GM19099 (cell line): ENCODE measurements around the gene TRIM23.
A peak's percentile ranks its signal among the peaks of the same experiment; 100 is the strongest.

Experiments used
- POLR2A ChIP-seq: IDR thresholded peaks from 3 replicates; pipeline ENCODE4 v1.6.1; 2011; ENCODE audit warnings: low read depth; ENCODE audit not compliant: insufficient read length; ENCODE audit errors: extremely low read depth

The TRIM23 gene

DNA sequence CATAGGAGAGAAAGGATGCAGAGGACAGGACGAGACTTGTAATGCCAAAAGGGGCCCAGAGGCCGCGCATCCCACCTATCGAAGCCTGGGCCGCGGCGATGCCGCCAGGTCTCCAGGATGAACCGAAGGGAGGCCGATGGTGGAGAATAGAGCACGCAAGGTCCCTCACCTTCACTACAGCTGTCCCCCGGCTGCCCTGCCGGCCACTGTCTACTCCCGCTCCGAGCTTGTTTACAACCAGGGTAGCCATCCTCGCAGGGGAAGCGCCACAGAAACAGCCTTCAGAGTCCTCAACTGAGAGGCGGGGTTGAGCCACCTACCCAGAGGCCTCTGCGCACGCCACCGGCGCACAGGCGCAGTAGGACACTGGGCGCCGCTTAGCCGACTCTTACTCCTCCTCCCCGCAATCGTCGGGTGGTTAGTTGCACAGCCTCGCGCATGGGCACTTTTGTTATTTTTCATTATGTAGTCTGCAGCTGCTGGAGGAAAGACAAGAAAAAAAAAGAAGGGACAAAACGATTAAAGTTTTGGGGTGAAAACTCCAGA is at the start of gene TRIM23:
Gene TRIM23 (minus strand): TSS at position 309 of the 546 bp plus-strand sequence. CDS start 59 bp downstream, at position 250.
- TF ChIP-seq POLR2A, result no peak

DNA sequence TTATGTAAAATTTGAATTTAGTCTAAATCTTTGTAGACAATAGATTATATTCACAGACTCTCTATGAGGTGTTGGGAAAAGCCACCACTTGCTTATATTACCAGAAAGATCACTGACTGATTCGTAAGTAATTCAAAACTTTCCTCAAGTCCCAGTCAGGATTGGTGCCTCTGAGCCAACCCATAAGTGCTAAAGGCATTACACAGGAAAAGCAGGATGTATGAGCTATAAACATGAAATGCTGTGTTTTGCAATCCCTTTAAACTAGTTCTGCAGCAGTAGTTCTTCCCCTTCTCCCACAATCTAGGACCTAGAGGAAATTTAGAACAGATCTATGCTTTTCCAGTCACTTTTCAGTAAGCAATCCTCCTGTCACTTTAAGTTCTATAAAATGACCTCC is 48.7 kb upstream of the TRIM23 start:
- TF ChIP-seq POLR2A, result no peak

DNA sequence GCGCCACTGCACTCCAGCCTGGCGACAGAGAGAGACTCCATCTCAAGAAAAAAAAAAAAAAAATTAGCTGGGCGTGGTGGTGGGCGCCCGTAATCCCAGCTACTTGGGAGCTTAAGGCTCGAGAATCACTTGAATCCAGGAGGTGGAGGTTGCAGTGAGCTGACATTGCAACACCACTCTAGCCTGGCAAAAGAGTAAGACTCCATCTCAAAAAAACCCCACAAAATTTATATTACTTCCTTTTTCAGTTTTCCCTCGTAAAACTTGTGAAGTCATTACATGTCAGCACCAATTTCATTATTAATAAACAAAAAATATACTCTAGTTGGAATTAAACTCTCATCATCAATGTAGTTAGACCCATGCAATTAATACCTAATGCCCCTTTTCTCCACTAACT is 44.6 kb upstream of the TRIM23 start:
- no peak for TF ChIP-seq POLR2A

DNA sequence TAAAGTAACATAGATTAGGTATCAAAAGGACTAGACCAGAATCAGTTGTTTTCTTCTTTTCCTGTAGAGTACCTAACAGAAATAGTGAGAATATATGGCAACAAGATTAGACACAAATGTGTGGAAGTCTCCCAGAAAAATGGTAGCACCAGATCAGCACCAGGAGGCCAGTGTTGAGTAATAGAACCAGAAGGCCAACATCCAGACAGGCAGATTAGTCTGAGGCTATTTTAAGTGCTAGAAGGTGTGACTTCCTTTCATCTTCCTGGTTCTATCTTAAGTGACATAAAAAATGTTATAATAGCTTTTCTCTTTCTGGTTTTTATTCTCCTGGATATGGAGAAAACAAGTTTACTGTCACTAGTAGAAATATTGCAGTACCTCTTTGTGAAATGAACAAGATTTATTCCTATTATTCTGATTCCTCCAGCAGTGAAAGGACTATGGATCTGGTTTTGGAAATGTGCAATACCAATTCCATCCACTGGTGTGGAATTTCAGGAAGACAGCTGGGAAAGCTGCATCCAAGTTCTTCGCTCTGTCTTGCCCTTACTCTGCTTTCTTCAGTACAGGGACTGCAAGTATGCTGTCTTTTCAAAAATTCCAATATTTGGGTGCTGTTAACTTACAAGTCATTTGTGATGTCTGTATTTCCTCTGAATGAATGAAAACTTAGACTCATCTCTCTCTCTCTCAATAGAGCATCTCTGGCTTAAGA is 39.8 kb upstream of the TRIM23 start:
- no peak for TF ChIP-seq POLR2A

DNA sequence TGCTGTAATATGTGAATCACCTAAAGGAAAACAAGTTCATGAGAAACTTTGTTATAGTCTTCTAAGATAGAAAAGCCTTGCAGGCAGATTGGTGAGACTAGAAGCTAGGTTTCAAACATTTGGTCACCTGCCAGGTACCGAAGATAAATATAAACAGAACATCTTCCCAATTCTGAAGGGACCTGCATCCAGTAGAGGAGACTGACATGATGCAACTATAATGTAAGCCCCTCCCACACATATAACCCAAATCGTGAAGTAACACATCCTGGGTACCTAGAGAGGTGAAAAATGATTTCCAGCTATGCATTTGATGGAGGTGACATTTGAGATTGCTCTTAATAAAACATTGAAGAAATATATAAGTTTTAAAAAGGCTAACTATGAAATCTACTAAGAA is 30.6 kb upstream of the TRIM23 start:
- TF ChIP-seq POLR2A, result no peak

DNA sequence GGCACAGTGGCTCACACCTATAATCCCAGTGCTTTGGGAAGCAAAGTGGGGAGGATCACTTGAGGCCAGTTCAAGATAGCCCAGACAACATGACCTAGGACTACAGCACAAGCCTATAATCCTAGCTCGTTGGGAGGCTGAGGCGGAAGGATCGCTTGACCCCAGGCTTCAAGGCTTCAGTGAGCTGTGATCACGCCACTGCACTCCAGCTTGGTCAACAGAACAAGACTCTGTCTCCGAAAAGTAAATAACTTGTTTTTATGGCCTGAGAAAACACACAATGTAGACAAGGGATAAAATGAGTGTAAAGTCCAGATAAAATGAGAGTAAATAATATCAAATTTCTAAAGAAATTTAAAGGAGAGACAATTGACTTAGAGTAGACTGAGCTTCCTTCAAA is 27.0 kb upstream of the TRIM23 start:
- TF ChIP-seq POLR2A, result no peak

DNA sequence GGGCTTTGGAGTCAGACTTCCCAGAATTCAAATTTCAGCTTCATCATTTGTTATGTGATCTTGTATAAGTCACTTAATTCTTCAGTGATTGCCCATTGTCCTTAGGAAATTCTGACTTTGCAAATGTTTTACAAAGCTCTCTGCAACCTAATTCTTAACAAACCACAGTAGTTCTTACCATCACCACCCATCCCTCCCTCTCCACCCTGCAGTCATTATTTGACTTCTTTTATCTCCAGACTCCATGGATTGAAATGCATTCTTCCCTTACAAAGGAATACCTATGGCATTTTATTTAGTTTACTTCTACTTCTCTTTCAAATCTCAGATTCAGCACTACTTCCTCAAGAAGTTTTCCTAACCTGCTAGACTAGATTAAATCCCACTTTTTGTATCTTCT is 23.8 kb upstream of the TRIM23 start:
- TF ChIP-seq POLR2A, result no peak

DNA sequence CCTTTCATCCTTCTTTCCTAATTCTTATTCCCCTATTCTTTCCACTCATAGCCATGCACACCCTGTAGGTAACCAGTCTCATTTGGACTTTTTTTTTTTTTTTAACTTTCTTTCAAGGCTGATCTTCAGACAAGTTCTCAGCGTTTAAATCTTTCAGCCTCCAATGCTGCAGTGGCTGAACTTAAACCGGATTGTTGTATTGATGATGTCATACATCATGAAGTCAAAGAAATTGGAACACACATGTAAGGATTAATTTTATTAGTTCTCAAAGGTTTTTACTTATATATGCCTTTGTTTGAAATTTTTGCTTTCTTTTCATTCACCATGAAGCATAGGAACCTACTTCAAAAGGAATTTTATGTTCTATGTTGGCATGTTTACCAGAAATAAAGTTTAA is 22.8 kb upstream of the TRIM23 start:
- no peak for TF ChIP-seq POLR2A

DNA sequence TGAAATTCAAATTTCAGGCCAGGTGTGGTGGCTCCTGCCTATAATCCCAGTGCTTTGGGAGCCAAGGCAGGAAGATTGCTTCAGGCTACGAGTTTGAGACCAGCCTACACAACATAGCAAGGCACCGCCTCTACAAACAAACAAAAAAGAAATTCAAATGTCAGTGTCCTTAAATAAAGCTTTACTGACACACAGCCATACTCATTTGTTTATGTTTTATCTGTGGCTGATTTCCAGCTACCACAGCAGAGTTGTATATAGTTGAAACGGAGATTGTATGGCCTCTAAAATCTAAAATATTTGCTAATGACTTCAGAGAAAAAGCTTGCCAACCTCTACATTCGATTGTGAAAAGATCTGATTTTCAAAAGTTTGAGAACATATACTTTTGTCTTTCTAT is 16.1 kb upstream of the TRIM23 start:
- TF ChIP-seq POLR2A, result no peak

DNA sequence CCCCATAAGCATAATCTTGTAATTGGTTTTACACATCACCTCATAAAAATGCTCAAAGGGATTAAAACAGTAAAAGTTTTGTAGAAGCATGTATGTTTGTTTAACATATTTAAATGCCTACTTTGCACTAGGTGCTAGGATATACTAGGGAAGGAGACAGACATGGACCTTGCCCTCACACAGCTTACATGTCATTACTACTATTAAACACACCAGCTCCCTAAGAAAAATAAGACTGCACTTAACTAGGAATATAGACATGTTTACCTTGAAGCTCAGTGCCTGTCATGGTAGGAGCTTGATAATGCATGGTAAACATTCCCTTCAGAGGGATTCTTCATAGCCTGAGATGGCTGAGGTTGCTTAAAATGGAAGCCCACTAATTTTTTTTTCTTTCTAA is 6.8 kb upstream of the TRIM23 start:
- TF ChIP-seq POLR2A, result no peak

DNA sequence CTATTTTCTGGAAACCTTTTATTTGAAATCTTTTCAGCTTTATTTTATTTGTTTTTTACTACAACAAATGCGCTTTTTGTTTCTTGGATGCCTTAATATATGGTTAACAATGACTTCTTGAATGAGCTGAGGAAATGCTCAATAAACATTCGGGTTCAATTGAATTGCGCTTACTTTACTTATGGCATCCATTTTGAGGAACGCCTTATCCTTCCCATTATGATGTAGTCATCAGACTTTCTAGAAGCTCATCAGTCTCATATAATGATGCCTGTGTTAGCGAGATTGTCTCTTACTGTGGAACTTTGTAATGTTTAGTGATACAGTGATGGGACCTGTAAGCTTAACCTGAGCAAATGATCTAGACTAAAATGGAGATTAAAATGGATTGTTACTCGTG is 1.6 kb upstream of the TRIM23 start:
- no peak for TF ChIP-seq POLR2A

DNA sequence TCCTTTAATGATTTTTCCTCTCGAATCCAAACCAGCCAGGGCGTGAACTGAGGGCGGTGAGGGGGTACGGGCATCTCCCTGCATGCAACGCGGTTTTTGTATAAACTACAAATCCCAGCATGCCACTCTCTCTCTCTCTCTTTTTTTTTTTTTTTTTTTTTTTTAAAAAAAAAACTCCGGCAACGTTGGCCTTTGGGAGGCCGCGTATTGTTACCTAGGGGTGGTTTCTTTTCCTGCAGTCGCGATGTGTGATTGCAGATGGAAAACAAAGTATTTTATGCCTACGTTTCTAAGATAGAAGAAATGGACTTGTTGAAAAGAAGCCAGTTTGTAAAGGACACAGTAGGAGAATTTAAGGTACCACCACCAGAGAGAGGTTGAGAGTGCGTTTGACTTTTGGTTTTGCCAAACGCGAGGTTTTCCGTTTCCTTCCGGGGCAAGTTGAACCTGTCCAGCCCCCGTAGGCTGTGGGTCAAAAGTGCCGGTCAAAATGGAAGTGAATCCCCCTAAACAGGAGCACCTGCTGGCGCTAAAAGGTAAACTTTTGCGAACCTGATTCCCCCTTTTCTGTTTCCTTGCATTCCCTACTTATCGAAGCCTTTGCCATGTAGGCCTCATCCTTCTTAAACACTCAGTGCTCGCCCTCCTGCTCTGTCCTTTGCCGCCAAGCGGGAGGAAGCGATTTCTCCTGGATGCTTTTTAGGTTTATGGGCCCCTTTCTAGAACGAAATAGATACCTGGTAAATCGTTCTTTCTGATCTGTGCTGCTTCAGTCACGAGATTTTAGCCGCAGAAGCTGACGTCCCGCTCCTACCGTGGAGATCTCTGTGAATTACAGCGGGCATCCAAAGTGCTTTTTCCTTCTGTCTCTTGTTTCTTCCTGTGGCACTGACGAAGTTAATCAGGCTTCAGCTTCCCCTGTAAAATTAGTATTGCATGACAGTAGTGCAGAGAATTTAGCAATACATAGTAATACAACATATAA is 730 bp upstream of the TRIM23 start, which contains the start of the genes SHLD3 and TRAPPC13:
Gene SHLD3 (plus strand): TSS at position 457 of the 985 bp plus-strand sequence. CDS start 4,561 bp downstream, outside the sequence.
Gene TRAPPC13 (plus strand): TSS at position 457 of the 985 bp plus-strand sequence. CDS start 34 bp downstream, at position 491.
- peak; percentile 60 for TF ChIP-seq POLR2A

DNA sequence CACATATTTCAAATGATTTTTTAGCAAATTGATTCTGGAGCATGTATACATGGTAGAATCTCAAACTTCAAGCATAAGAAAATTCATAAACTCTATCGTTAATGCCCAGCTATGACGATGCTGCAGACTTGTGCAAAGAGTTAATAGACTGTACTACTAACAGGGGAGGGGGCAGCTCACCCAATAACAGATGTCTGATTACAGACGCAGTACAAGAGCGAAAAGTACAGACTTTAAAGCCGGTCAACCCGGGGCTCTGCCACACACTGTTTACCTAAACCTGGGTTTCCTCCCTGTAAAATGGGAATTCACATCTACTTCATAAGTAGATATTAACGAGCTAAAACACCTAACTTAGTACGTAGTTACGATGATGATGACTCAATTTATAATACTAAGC is 651 bp downstream of the TRIM23 start:
- TF ChIP-seq POLR2A, result no peak

DNA sequence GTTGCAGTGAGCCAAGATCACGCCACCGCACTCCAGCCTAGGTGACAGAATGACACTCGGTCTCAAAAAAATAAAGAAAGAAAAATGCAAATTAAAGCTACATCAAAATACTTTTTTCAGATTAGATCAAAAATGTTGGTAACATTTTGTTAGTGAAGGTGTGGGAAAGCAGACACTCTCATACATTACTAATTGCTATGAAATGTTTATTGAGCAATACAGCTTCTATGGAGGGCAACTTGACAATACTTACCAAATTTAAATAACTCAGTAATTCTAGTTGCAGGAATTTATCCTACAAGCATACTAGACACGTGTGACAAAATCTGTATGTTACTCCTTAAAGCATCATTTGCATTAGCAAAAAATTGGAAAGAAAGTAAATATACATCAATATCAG is 4.1 kb downstream of the TRIM23 start:
- no peak for TF ChIP-seq POLR2A

DNA sequence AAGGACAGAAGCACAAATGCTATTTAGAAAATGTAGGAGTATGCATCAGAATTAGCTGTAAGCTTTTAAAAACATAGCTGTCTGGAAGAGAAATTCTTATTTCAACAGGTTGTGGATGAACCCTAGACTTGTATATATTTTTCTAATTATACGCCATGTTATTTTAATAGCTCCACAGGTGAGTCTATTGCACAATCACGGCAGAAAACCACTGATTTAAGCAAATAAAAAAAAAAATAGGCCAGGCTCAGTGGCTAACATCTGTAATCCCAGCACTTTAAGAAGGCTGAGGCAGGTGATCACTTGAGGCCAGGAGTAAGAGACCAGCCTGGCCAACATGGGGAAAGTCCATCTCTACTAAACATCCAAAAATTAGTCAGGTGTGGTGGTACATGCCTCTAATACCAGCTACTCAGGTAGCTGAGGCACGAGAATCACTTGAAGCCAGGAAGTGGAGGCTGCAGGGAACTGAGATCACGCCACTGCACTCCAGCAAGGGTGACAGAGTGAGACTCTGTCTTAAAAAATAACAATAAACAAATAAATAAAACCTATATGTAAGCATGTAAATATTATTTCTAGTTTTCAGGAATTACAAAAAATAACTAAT is 11.7 kb downstream of the TRIM23 start:
- TF ChIP-seq POLR2A, result no peak

DNA sequence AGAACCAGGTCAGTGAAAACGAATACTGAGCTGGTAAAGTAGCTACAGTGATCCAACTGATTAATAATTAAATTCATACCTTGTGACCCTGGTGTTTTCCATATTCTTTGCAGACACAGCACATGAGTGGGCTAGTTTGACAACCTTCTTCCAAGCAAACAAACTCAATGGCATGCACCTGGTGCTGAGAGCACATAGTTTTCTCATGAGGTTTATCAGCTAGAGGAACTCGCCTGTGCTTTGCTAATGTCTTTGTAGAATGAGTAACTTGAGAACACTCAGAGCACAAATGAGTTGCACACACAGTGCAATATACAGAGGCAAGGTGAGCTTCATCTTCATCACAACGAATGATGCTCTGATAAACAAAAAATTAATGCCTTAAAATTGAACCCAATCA is 12.6 kb downstream of the TRIM23 start:
- TF ChIP-seq POLR2A, result no peak

DNA sequence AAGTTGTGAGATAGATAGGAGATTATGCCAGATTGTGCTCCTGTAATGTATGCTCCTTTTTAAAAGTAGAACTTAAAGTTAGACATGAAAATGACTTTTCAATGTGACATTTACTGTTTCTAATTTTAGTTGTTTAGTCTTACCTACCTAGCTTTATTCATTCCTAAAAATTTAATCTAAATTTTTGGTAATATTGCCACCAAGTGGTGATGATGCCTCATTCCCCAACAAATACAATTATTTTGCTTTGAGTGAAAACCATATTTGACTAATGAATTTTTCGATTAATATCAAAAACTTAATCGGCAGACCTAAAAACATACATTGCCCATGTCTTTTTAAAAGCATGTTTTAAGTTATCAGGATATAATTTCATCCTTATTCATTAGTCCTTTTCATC is 35.4 kb downstream of the TRIM23 start:
- TF ChIP-seq POLR2A, result no peak
